Gastrocnemius medialis (tissue), 4 donors: ENCODE measurements around the gene IL2RA.

Source experiments
- POLR2A ChIP-seq, 2 donors: fragments of 450-650 bp; IDR thresholded peaks; one replicate each; pipeline ENCODE4 v1.6.1; 2017; ENCODE audit warnings: antibody characterized with exemption in 2 of 2, mild to moderate bottlenecking in 2 of 2, moderate library complexity in 2 of 2
- TF ChIP-seq, protein P1 (sequence below), 5 experiments: fragments of 450-650 bp in 3 of 5; fragments of 200-600 bp in 2 of 5; sonication (generic) in 2 of 5; IDR thresholded peaks in 4 of 5; conservative IDR thresholded peaks in 1 of 5; 1 replicate in 4 of 5; 2 replicates in 1 of 5; pipeline ENCODE4 v1.5.1; 2016 to 2019; ENCODE audit warnings: antibody characterized with exemption in 5 of 5, mild to moderate bottlenecking in 3 of 5, moderate library complexity in 3 of 5

DNA sequence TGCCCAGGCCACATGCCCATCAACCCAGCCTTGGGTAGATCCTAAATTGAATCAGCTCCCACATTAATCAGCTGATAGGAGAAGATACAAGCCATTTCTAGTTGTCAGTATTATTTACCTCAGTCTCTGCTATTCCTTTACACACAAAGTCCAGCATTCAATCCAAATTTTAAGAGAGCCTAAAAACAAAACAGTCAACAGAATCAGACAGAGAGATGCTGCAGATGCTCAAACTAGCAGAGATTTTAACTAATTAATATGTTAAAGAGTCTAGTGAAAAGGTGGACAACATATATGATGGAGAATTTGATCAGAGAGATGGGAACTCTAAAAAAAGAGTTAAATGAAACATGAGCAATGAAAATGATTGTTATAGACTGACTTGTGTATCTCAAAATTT lies 70.5 kb downstream of the IL2RA start:
- TF ChIP-seq, protein P1, sequence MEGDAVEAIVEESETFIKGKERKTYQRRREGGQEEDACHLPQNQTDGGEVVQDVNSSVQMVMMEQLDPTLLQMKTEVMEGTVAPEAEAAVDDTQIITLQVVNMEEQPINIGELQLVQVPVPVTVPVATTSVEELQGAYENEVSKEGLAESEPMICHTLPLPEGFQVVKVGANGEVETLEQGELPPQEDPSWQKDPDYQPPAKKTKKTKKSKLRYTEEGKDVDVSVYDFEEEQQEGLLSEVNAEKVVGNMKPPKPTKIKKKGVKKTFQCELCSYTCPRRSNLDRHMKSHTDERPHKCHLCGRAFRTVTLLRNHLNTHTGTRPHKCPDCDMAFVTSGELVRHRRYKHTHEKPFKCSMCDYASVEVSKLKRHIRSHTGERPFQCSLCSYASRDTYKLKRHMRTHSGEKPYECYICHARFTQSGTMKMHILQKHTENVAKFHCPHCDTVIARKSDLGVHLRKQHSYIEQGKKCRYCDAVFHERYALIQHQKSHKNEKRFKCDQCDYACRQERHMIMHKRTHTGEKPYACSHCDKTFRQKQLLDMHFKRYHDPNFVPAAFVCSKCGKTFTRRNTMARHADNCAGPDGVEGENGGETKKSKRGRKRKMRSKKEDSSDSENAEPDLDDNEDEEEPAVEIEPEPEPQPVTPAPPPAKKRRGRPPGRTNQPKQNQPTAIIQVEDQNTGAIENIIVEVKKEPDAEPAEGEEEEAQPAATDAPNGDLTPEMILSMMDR (IDR thresholded peaks at IDR 0.05 in 4 of 5, conservative IDR thresholded peaks at IDR 0.05 in 1 of 5) = no peak
- TF ChIP-seq POLR2A (IDR thresholded peaks at IDR 0.05) = no peak
